Colonic mucosa (tissue), 4 donors: Measurements from ENCODE around the gene ARID5B. TPM values are rescaled to one million over a fixed set of nuclear protein-coding genes. Genes with fewer than 3 reads are reported as not detected.

Experiments used
- DNase-seq: peaks from one replicate; pipeline ENCODE4 v3.0.0-alpha.2; 2020
- H3K27ac ChIP-seq: fragments of 200-600 bp; one replicate; pipeline ENCODE4 v1.8.0; 2021
- H3K27me3 ChIP-seq: fragments of 200-600 bp; one replicate; pipeline ENCODE4 v1.8.0; 2021
- H3K36me3 ChIP-seq: fragments of 200-600 bp; one replicate; pipeline ENCODE4 v1.8.0; 2021
- H3K4me1 ChIP-seq: fragments of 200-600 bp; one replicate; pipeline ENCODE4 v1.8.0; 2021; ENCODE audit warnings: mild to moderate bottlenecking
- H3K4me3 ChIP-seq: fragments of 200-600 bp; one replicate; pipeline ENCODE4 v1.8.0; 2021
- H3K9ac ChIP-seq, 2 donors: one replicate each; pipeline ENCODE4 v1.7.0; 2013; ENCODE audit warnings: control low read depth in 2 of 2, low read depth in 2 of 2, low read length in 2 of 2
- H3K9me3 ChIP-seq: fragments of 200-600 bp; one replicate; pipeline ENCODE4 v1.8.0; 2021
- intact Hi-C: fragments of 100-400 bp; cut with DNase I; formaldehyde crosslinking; loops from one replicate; pipeline ENCODE4 v1.14.1; 2022
- total RNA-seq, 2 donors: library from RNA; stranded (reverse); fragmentation: NEBNext Ultra II Directional in 1 of 2; extraction: Animal tissue kit (Norgen Biotek cat#: 25700) in 1 of 2; gene quantifications; one replicate each; pipeline ENCODE4 v1.2.1, GENCODE V29; 2021
- TF ChIP-seq, protein P1 (sequence below): fragments of 200-600 bp; IDR thresholded peaks from one replicate; pipeline ENCODE4 v1.8.0; 2022; ENCODE audit warnings: antibody characterized with exemption, mild to moderate bottlenecking
- donor health status: healthy.
- donor health status: DM: no; HTN: no; CAD: no.
- donor health status: DM: no; HTN: no; CAD: no.

Gene ARID5B
- total RNA-seq, 2 donors from 2014 or later, result 18.8 to 27.2 TPM

GRCh38 chr10:62007145-62007544 is 105.6 kb downstream of the ARID5B start:
- DNase-seq, result no peak
- Histone ChIP-seq H3K9me3 (no peaks in the 10 kb centered on the region), H3K4me3 (no peak overlapping the region), H3K27me3 (no peaks in the 10 kb centered on the region), H3K36me3 (no peaks in the 10 kb centered on the region), H3K9ac (no peak overlapping the region), H3K4me1 (peaks cover 5% of the 10 kb centered on the region), H3K27ac (no peak overlapping the region)
- TF ChIP-seq, protein P1, sequence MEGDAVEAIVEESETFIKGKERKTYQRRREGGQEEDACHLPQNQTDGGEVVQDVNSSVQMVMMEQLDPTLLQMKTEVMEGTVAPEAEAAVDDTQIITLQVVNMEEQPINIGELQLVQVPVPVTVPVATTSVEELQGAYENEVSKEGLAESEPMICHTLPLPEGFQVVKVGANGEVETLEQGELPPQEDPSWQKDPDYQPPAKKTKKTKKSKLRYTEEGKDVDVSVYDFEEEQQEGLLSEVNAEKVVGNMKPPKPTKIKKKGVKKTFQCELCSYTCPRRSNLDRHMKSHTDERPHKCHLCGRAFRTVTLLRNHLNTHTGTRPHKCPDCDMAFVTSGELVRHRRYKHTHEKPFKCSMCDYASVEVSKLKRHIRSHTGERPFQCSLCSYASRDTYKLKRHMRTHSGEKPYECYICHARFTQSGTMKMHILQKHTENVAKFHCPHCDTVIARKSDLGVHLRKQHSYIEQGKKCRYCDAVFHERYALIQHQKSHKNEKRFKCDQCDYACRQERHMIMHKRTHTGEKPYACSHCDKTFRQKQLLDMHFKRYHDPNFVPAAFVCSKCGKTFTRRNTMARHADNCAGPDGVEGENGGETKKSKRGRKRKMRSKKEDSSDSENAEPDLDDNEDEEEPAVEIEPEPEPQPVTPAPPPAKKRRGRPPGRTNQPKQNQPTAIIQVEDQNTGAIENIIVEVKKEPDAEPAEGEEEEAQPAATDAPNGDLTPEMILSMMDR, result no peak
- intact Hi-C loops, result no loop called here

GRCh38 chr10:62008196-62008595 is 106.7 kb downstream of the ARID5B start:
- no peak for DNase-seq
- H3K9me3 ChIP-seq, result no peaks in the 10 kb centered on the region
- H3K27me3 ChIP-seq, result no peaks in the 10 kb centered on the region
- H3K4me1 ChIP-seq, result peaks cover under 1% of the 10 kb centered on the region
- intact Hi-C loops, result no loop called here
- H3K27ac ChIP-seq, result no peak overlapping the region
- H3K4me3 ChIP-seq, result no peak overlapping the region
- H3K36me3 ChIP-seq, result no peaks in the 10 kb centered on the region
- TF ChIP-seq, protein P1, result no peak
- no peak overlapping the region for H3K9ac ChIP-seq

- intact Hi-C loops, result no loop called here
- Histone ChIP-seq H3K9me3 (no peaks in the 10 kb centered on the region), H3K27me3 (no peaks in the 10 kb centered on the region), H3K27ac (no peak overlapping the region), H3K36me3 (no peaks in the 10 kb centered on the region), H3K9ac (no peak overlapping the region), H3K4me3 (no peak overlapping the region), H3K4me1 (no peaks in the 10 kb centered on the region)
- no peak for DNase-seq
- TF ChIP-seq, protein P1, result no peak
These were observed 107.4 kb downstream of the ARID5B start for GRCh38 chr10:62008946-62009345.

GRCh38 chr10:62010366-62010765 is 108.9 kb downstream of the ARID5B start:
- Histone ChIP-seq H3K4me3 (no peak overlapping the region), H3K36me3 (no peaks in the 10 kb centered on the region), H3K27ac (no peak overlapping the region), H3K4me1 (no peaks in the 10 kb centered on the region), H3K9me3 (no peaks in the 10 kb centered on the region), H3K27me3 (no peaks in the 10 kb centered on the region), H3K9ac (no peak overlapping the region)
- TF ChIP-seq, protein P1, result no peak
- intact Hi-C loops, result no loop called here
- no peak for DNase-seq

DNA sequence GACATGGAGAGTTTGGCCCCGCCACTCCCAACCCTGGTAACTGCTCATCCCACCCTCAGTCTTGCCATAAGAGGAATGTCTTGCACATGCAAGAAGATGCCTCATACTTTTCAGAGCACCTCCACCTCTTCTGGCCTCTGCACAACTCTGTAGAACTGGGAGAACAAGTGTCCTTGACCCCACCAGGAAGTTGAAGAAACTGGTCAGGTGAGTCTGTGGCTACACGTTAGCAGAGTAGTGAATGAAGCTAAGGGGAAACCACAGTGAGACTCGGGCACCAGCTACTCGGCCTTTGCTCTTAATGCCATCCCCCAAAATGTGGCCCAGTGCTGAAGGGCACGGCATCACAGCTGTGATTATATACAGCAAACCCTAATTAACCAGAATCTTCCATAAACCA is 110.1 kb downstream of the ARID5B start:
- H3K4me1 ChIP-seq, result no peaks in the 10 kb centered on the region
- intact Hi-C loops, result no loop called here
- TF ChIP-seq, protein P1, result no peak
- no peak overlapping the region for H3K9ac ChIP-seq
- no peak overlapping the region for H3K4me3 ChIP-seq
- no peaks in the 10 kb centered on the region for H3K27me3 ChIP-seq
- no peaks in the 10 kb centered on the region for H3K9me3 ChIP-seq
- H3K36me3 ChIP-seq, result no peaks in the 10 kb centered on the region
- no peak overlapping the region for H3K27ac ChIP-seq
- DNase-seq, result peak; percentile 54

DNA sequence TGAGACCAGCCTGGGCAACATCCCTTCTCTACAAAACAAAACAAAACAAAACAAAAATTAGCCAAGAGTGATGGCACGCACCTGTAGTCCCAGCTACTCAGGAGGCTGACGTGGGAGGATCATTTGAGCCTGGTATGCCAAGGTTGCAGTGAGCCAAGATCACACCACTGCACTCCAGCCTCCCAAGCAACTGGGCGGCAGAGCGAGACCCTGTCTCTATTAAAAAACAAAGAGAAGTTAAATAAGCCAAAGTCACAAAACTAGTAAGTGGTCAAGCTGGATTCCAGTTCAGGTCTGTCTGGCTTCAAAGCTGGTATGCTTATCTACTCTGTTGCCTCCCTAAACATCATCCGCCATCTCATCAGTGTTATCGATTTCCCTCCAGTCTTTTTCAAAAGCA is 110.8 kb downstream of the ARID5B start:
- intact Hi-C loops, result no loop called here
- TF ChIP-seq, protein P1, result no peak
- H3K27me3 ChIP-seq, result no peaks in the 10 kb centered on the region
- peaks cover 1% of the 10 kb centered on the region for H3K4me1 ChIP-seq
- no peaks in the 10 kb centered on the region for H3K9me3 ChIP-seq
- H3K9ac ChIP-seq, result no peak overlapping the region
- no peaks in the 10 kb centered on the region for H3K36me3 ChIP-seq
- DNase-seq, result no peak
- H3K27ac ChIP-seq, result no peak overlapping the region
- no peak overlapping the region for H3K4me3 ChIP-seq
